ENCODE data around the gene DLD.

- TF ChIP-seq CTCF (CRISPR knock-in tag; IDR thresholded peaks at IDR 0.05) (no peak), ELF1 (CRISPR knock-in tag; IDR thresholded peaks at IDR 0.05) (no peak), CHD2 (IDR thresholded peaks at IDR 0.05; ENCODE audit: low read depth, low read length) (no peak), HMG20A (CRISPR knock-in tag; IDR thresholded peaks at IDR 0.05; ENCODE audit: borderline replicate concordance) (no peak), ATF3 (CRISPR knock-in tag; IDR thresholded peaks at IDR 0.05) (no peak), ETV5 (CRISPR knock-in tag; IDR thresholded peaks at IDR 0.05; ENCODE audit: borderline replicate concordance) (no peak), NFATC3 (CRISPR knock-in tag; IDR thresholded peaks at IDR 0.05) (no peak), ZNF280B (CRISPR knock-in tag; IDR thresholded peaks at IDR 0.05; ENCODE audit: borderline replicate concordance) (no peak), PBX3 (CRISPR knock-in tag; IDR thresholded peaks at IDR 0.05; ENCODE audit: borderline replicate concordance) (no peak), POLR2AphosphoS5 (IDR thresholded peaks at IDR 0.05; ENCODE audit: low read depth, low read length) (no peak)
These were observed 44.7 kb upstream of the DLD start for GRCh38 chr7:107846324-107846723.

All from HepG2 (cell line).